Measurements from ENCODE around the gene FLNB. TPM values are rescaled to one million over a fixed set of nuclear protein-coding genes. Genes with fewer than 3 reads are reported as not detected.
A peak's percentile ranks its signal among the peaks of the same experiment; 100 is the strongest.

FLNB gene
- total and polyA plus RNA-seq, 2 of the 13 experiments (the other 11 are each of a cell fraction or from before 2014, with no cell fraction given), result 106 to 130 TPM

- 0 out of 2 replicates have a peak, but pooled peaks have one; percentile 24 for TF ChIP-seq ZBTB10 (CRISPR knock-in tag; IDR thresholded peaks at IDR 0.05; ENCODE audit: borderline replicate concordance)
- TF ChIP-seq RXRB (CRISPR knock-in tag; IDR thresholded peaks at IDR 0.05; ENCODE audit: borderline replicate concordance), result peak; percentile 66; the same call in 1 of the 2 replicates
- TF ChIP-seq, protein P1, sequence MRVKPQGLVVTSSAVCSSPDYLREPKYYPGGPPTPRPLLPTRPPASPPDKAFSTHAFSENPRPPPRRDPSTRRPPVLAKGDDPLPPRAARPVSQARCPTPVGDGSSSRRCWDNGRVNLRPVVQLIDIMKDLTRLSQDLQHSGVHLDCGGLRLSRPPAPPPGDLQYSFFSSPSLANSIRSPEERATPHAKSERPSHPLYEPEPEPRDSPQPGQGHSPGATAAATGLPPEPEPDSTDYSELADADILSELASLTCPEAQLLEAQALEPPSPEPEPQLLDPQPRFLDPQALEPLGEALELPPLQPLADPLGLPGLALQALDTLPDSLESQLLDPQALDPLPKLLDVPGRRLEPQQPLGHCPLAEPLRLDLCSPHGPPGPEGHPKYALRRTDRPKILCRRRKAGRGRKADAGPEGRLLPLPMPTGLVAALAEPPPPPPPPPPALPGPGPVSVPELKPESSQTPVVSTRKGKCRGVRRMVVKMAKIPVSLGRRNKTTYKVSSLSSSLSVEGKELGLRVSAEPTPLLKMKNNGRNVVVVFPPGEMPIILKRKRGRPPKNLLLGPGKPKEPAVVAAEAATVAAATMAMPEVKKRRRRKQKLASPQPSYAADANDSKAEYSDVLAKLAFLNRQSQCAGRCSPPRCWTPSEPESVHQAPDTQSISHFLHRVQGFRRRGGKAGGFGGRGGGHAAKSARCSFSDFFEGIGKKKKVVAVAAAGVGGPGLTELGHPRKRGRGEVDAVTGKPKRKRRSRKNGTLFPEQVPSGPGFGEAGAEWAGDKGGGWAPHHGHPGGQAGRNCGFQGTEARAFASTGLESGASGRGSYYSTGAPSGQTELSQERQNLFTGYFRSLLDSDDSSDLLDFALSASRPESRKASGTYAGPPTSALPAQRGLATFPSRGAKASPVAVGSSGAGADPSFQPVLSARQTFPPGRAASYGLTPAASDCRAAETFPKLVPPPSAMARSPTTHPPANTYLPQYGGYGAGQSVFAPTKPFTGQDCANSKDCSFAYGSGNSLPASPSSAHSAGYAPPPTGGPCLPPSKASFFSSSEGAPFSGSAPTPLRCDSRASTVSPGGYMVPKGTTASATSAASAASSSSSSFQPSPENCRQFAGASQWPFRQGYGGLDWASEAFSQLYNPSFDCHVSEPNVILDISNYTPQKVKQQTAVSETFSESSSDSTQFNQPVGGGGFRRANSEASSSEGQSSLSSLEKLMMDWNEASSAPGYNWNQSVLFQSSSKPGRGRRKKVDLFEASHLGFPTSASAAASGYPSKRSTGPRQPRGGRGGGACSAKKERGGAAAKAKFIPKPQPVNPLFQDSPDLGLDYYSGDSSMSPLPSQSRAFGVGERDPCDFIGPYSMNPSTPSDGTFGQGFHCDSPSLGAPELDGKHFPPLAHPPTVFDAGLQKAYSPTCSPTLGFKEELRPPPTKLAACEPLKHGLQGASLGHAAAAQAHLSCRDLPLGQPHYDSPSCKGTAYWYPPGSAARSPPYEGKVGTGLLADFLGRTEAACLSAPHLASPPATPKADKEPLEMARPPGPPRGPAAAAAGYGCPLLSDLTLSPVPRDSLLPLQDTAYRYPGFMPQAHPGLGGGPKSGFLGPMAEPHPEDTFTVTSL (CRISPR knock-in tag; IDR thresholded peaks at IDR 0.05; ENCODE audit: borderline replicate concordance), result peak; percentile 56; the same call in 1 of the 2 replicates
- 0 out of 2 replicates have a peak, but pooled peaks have one; percentile 44 for TF ChIP-seq KLF9 (CRISPR knock-in tag; IDR thresholded peaks at IDR 0.05; ENCODE audit: low read depth)
- TF ChIP-seq NR2F2 (IDR thresholded peaks at IDR 0.05; ENCODE audit: borderline replicate concordance, low read depth), result peak; percentile 62; the same call in 1 of the 2 replicates
- peak; percentile 76 for TF ChIP-seq GFI1 (CRISPR knock-in tag; IDR thresholded peaks at IDR 0.05; ENCODE audit: borderline replicate concordance)
- TF ChIP-seq MAFK (conservative IDR thresholded peaks at IDR 0.05 in 1 of 2, IDR thresholded peaks at IDR 0.05 in 1 of 2; ENCODE audit: low read length in 2 of 2), result peak; percentile 31 to 82
- TF ChIP-seq ZNF207 (IDR thresholded peaks at IDR 0.05; ENCODE audit: borderline replicate concordance), result no peak
- TF ChIP-seq ETV6 (CRISPR knock-in tag; conservative IDR thresholded peaks at IDR 0.05), result no peak
- peak; percentile 37 for TF ChIP-seq TEAD3 (CRISPR knock-in tag; optimal IDR thresholded peaks at IDR 0.05; ENCODE audit: borderline replicate concordance)
- TF ChIP-seq ZBED4 (CRISPR knock-in tag; IDR thresholded peaks at IDR 0.05; ENCODE audit: borderline replicate concordance), result peak; percentile 19; the same call in 1 of the 2 replicates
- TF ChIP-seq RXRA (CRISPR knock-in tag; IDR thresholded peaks at IDR 0.05), result peak; percentile 64; the same call in 1 of the 2 replicates
- no peak for TF ChIP-seq SAFB2 (CRISPR knock-in tag; IDR thresholded peaks at IDR 0.05; ENCODE audit: borderline replicate concordance, low read depth)
- peak; percentile 56 for TF ChIP-seq KAT8 (CRISPR knock-in tag; IDR thresholded peaks at IDR 0.05)
- peak; percentile 69 for TF ChIP-seq HOXA3 (CRISPR knock-in tag; IDR thresholded peaks at IDR 0.05)
- peak; percentile 79 for TF ChIP-seq ZNF3 (CRISPR knock-in tag; IDR thresholded peaks at IDR 0.05)
- 0 out of 2 replicates have a peak, but pooled peaks have one; percentile 40 for TF ChIP-seq ZNF556 (CRISPR knock-in tag; IDR thresholded peaks at IDR 0.05; ENCODE audit: borderline replicate concordance)
Measured at GRCh38 chr3:57983734-57984518, 24.3 kb upstream of the FLNB start (continued).
